Measurements from ENCODE around the gene C1QB. TPM values are rescaled to one million over a fixed set of nuclear protein-coding genes. Genes with fewer than 3 reads are reported as not detected.

The C1QB gene
- polyA plus RNA-seq, 2 of the 4 experiments (the other 2 are of a cell fraction): not detected

DNA sequence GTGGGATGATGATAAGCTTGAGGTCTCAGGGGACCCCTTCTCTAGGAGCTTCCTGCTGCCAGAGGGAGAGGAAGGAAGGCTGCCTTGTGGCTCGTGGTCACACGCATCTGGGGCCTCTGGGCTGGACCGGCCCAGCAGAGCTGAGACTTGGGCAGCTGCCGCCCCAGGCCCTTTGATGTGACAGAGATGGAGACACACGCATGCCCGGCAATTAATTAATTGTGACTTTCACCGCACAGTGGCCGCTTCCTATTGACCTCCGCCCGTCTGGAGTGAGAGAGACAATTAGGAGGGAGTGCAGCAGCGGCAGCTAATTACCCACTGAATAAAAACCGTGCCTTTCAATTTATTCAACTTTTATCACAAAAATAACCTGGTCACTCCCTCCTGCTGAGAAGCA is 33.2 kb upstream of the C1QB start:
- Histone ChIP-seq H3K9me3 (no peaks in the 10 kb centered on the region), H3K4me2 (no peak overlapping the region), H3K4me3 (no peak overlapping the region), H3K27ac (no peak overlapping the region), H3K4me1 (no peaks in the 10 kb centered on the region)
- TF ChIP-seq HDAC2 (IDR thresholded peaks at IDR 0.05) (no peak), RNF2 (IDR thresholded peaks at IDR 0.05; ENCODE audit: borderline replicate concordance, low read depth) (no peak), POLR2AphosphoS2 (conservative IDR thresholded peaks at IDR 0.05; ENCODE audit: low read length) (no peak), SREBF2 (IDR thresholded peaks at IDR 0.05) (no peak), RCOR1 (IDR thresholded peaks at IDR 0.05; ENCODE audit: low read depth, low read length) (no peak), ZC3H11A (IDR thresholded peaks at IDR 0.05) (no peak), POLR2A (IDR thresholded peaks at IDR 0.05; ENCODE audit: low read length) (no peak), TFCP2L1 (CRISPR knock-in tag; IDR thresholded peaks at IDR 0.05) (no peak), RARB (CRISPR knock-in tag; IDR thresholded peaks at IDR 0.05) (no peak), HEYL (CRISPR knock-in tag; IDR thresholded peaks at IDR 0.05) (no peak), CHD4 (IDR thresholded peaks at IDR 0.05; ENCODE audit: borderline replicate concordance) (no peak), PBX3 (IDR thresholded peaks at IDR 0.05) (no peak), RAD21 (conservative IDR thresholded peaks at IDR 0.05 in 1 of 2, IDR thresholded peaks at IDR 0.05 in 1 of 2) (no peak), RFX5 (IDR thresholded peaks at IDR 0.05) (no peak)
- CTCF ChIA-PET: no interaction called here
- FAIRE-seq (no peak), DNase-seq (ENCODE audit: low read depth in 1 of 2, low spot score in 1 of 2) (no peak), ATAC-seq (no peak)
- 43% methylated on average over 10 of the region's 12 CpGs for WGBS (ENCODE audit: missing lambda C conversion rate)
- POLR2A ChIA-PET: no interaction called here

DNA sequence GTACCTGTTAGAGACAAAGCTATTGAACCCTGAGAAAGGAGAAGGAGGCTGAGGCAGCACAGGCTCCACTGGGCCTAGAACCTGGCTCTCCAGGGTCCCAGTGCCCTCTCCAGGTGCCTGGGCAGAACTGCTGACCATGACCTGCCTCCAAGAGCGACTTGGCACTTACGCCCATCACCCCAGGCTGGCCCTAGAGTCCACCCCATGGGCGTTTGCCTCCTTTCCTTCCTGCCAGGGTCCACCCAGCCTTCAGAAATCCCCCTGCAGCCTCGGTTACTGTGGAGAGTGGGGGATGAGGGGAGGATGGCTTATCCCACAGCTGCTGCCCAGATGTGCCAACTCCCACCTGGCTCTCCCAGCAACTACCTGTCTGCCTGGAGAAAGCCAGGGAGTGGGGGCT is 31.3 kb upstream of the C1QB start:
- Histone ChIP-seq H3K4me1 (no peaks in the 10 kb centered on the region), H3K9me3 (no peaks in the 10 kb centered on the region), H3K4me2 (no peak overlapping the region), H3K27ac (no peak overlapping the region), H3K4me3 (no peak overlapping the region)
- POLR2A ChIA-PET: no interaction called here
- CTCF ChIA-PET: interaction anchor here (1.0 to 1.4 kb wide), 2 partner anchors 201 to 205 kb away, joined by 3 to 4 read pairs; no protein-coding TSS in a partner anchor
- DNase-seq (ENCODE audit: low read depth in 1 of 2, low spot score in 1 of 2) (no peak), FAIRE-seq (no peak), ATAC-seq (no peak)
- no peak for TF ChIP-seq CBX8 (IDR thresholded peaks at IDR 0.05)
- no CpG with 5 or more reads among the region's 4 CpGs for WGBS (ENCODE audit: missing lambda C conversion rate)

DNA sequence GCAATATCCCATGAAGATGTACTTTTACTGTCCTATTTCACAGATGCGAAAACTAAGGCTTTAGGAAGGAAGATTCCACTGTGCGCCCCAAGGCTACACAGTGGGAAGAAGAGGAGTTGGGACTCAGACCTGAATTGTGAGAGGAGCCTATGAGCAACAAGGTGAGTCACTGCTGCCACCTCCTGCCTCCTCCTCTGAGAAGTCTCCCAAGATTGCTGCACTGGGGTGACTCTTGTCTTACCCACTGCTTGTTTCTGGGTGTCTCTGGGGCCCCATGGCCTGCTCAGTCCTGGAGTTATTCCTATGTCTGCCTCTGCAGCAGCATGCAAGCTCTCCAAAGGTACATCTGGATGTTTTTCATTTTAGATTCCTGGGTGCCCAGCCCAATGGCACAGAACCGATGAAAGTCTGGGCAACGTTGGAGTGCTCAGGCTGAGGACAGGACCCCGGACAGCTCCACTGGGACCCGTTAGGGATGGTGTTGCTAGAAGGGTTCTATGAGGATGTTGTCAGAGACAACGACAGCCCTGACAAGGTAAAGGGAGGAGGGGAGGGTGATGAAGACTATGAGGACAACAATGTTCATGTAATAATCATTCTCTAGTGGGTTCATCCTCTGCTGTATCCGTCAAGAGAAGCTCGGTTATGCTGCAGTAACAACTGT is 27.6 kb upstream of the C1QB start:
- ATAC-seq (peak in 1 of 2 experiments; percentile 42; a peak in 3 of 6 replicates), DNase-seq (ENCODE audit: low read depth in 1 of 2, low spot score in 1 of 2) (no peak), FAIRE-seq (no peak)
- TF ChIP-seq ZFP36 (IDR thresholded peaks at IDR 0.05; ENCODE audit: borderline replicate concordance, partially characterized antibody) (peak; percentile 69), MAX (IDR thresholded peaks at IDR 0.05) (no peak)
- TF ChIP-seq, protein P1, sequence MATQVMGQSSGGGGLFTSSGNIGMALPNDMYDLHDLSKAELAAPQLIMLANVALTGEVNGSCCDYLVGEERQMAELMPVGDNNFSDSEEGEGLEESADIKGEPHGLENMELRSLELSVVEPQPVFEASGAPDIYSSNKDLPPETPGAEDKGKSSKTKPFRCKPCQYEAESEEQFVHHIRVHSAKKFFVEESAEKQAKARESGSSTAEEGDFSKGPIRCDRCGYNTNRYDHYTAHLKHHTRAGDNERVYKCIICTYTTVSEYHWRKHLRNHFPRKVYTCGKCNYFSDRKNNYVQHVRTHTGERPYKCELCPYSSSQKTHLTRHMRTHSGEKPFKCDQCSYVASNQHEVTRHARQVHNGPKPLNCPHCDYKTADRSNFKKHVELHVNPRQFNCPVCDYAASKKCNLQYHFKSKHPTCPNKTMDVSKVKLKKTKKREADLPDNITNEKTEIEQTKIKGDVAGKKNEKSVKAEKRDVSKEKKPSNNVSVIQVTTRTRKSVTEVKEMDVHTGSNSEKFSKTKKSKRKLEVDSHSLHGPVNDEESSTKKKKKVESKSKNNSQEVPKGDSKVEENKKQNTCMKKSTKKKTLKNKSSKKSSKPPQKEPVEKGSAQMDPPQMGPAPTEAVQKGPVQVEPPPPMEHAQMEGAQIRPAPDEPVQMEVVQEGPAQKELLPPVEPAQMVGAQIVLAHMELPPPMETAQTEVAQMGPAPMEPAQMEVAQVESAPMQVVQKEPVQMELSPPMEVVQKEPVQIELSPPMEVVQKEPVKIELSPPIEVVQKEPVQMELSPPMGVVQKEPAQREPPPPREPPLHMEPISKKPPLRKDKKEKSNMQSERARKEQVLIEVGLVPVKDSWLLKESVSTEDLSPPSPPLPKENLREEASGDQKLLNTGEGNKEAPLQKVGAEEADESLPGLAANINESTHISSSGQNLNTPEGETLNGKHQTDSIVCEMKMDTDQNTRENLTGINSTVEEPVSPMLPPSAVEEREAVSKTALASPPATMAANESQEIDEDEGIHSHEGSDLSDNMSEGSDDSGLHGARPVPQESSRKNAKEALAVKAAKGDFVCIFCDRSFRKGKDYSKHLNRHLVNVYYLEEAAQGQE (IDR thresholded peaks at IDR 0.05): peak; percentile 77
- WGBS (ENCODE audit: missing lambda C conversion rate): 26% methylated on average over 8 of the region's 9 CpGs
- Histone ChIP-seq H3K4me1 (no peaks in the 10 kb centered on the region), H3K27ac (no peak overlapping the region), H3K4me2 (no peak overlapping the region), H3K4me3 (no peak overlapping the region), H3K9me3 (no peaks in the 10 kb centered on the region)
- POLR2A ChIA-PET: no interaction called here
- CTCF ChIA-PET: interaction anchor here (1.0 kb wide), 1 partner anchor 16 kb away, joined by 3 read pairs; no protein-coding TSS in a partner anchor
